ENCODE measurements around the gene KRT13. TPM values are rescaled to one million over a fixed set of nuclear protein-coding genes. Genes with fewer than 3 reads are reported as not detected.

Gene KRT13
- total and polyA plus RNA-seq, 2 donors (not counting 3 experiments of a cell fraction or from before 2014, with no cell fraction given): not detected

- H3K9me1 ChIP-seq (replicated peaks; ENCODE audit: control insufficient read depth, extremely low read depth, insufficient read depth, low read length): no peaks in the 10 kb centered on the region
- H3K36me3 ChIP-seq (ENCODE audit: control insufficient read depth in 2 of 2, extremely low read depth in 1 of 2, insufficient read depth in 2 of 2, low read length in 2 of 2): no peaks in the 10 kb centered on the region
- DNase-seq (ENCODE audit: low read depth, low spot score) (no peak), FAIRE-seq (no peak)
- H3K27me3 ChIP-seq (ENCODE audit: control insufficient read depth in 2 of 2, insufficient read depth in 2 of 2, low read length in 2 of 2): no peaks in the 10 kb centered on the region
- no peaks in the 10 kb centered on the region for H3K4me1 ChIP-seq (ENCODE audit: control insufficient read depth, extremely low read depth, insufficient read depth, low read length)
- H3K79me2 ChIP-seq (ENCODE audit: control insufficient read depth, insufficient read depth, low read length): no peaks in the 10 kb centered on the region
- no peak overlapping the region for H3K9ac ChIP-seq (replicated peaks; ENCODE audit: extremely low read depth, insufficient read depth, low read length)
- ChIA-PET POLR2A (no interaction called here), CTCF (interaction anchor here (1.5 to 6.3 kb wide), 4 partner anchors 8 to 157 kb away, joined by 3 to 33 read pairs (median 4); no protein-coding TSS in a partner anchor)
- intact Hi-C loops (cut with micrococcal nuclease) (no loop called here), dilution Hi-C loops (cut with MboI; ENCODE audit: extremely low pct_ligation_motif_present, low sequenced_read_pairs) (no loop called here)
- no peaks in the 10 kb centered on the region for H4K20me1 ChIP-seq (replicated peaks; ENCODE audit: control insufficient read depth, extremely low read depth, insufficient read depth, low read length)
- H2AFZ ChIP-seq (ENCODE audit: low read depth, low read length): no peak overlapping the region
- H3K9me3 ChIP-seq (replicated peaks; ENCODE audit: control insufficient read depth, insufficient read depth, low read length): no peaks in the 10 kb centered on the region
- no peak for TF ChIP-seq POLR2AphosphoS5 (IDR thresholded peaks at IDR 0.05; ENCODE audit: insufficient read depth, low read depth, low read length)
- TF ChIP-seq MYC (IDR thresholded peaks at IDR 0.05; ENCODE audit: low read depth, low read length): no peak
- no peak for TF ChIP-seq POLR2A (IDR thresholded peaks at IDR 0.05; ENCODE audit: low read depth, low read length)
- no peak for TF ChIP-seq GATA2 (IDR thresholded peaks at IDR 0.05; ENCODE audit: insufficient read depth, insufficient read length, low read depth, low read length)
- TF ChIP-seq, protein P1, sequence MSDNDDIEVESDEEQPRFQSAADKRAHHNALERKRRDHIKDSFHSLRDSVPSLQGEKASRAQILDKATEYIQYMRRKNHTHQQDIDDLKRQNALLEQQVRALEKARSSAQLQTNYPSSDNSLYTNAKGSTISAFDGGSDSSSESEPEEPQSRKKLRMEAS (IDR thresholded peaks at IDR 0.05; ENCODE audit: insufficient read depth, insufficient read length): no peak
- no peak for TF ChIP-seq FOS (IDR thresholded peaks at IDR 0.05; ENCODE audit: borderline replicate concordance, insufficient read depth, low read length)
- no peak for TF ChIP-seq EZH2 (IDR thresholded peaks at IDR 0.05; ENCODE audit: borderline replicate concordance, low read depth, low read length, severe bottlenecking)
- TF ChIP-seq JUN (IDR thresholded peaks at IDR 0.05; ENCODE audit: borderline replicate concordance, insufficient read depth, insufficient read length, low read depth): no peak
- TF ChIP-seq CTCF (IDR thresholded peaks at IDR 0.05; ENCODE audit: extremely low read depth in 1 of 2, insufficient read depth in 1 of 2, low read depth in 1 of 2, low read length in 2 of 2): no peak
- BruUV-seq (replicated peaks): no TSS peak
- H3K27ac ChIP-seq (ENCODE audit: insufficient read depth, low read depth, low read length): no peak overlapping the region
- H3K4me2 ChIP-seq (ENCODE audit: insufficient read depth, low read length): no peak overlapping the region
- H3K4me3 ChIP-seq (replicated peaks in 1 of 3; ENCODE audit: insufficient read depth in 1 of 3, low read depth in 1 of 3, low read length in 3 of 3): no peak overlapping the region
Observed at GRCh38 chr17:41505809-41506767, 676 bp upstream of the KRT13 start.
